ENCODE data around the gene RBL2. TPM values are rescaled to one million over a fixed set of nuclear protein-coding genes. Genes with fewer than 3 reads are reported as not detected.
"Not testable (repeated sequence)": the region's sequence is repeated elsewhere in the genome, so short reads cannot be mapped to it uniquely, and the experiment has no call there.

RBL2 gene
- total RNA-seq, 2 donors from 2014 or later, result 75.8 to 127 TPM

GRCh38 chr16:53530741-53531140, 96.5 kb downstream of the RBL2 start:
- no peak for DNase-seq (ENCODE audit: low spot score)
- H3K27me3 ChIP-seq (replicated peaks; ENCODE audit: insufficient read depth), result no peaks in the 10 kb centered on the region
- H3K27ac ChIP-seq, result no peak overlapping the region
- no peaks in the 10 kb centered on the region for H3K4me1 ChIP-seq (ENCODE audit: control insufficient read depth in 1 of 2, low read depth in 2 of 2)
- H3K9me3 ChIP-seq, result no peaks in the 10 kb centered on the region
- H3K4me3 ChIP-seq, result no peak overlapping the region
- no peak for TF ChIP-seq CTCF (IDR thresholded peaks at IDR 0.05)
- H3K36me3 ChIP-seq, result no peaks in the 10 kb centered on the region
- ATAC-seq (ENCODE audit: insufficient number of reproducible peaks, low FRiP score, low read depth), result no peak

GRCh38 chr16:53534206-53534605, 99.9 kb downstream of the RBL2 start:
- no peak overlapping the region for H3K27ac ChIP-seq
- H3K27me3 ChIP-seq (replicated peaks; ENCODE audit: insufficient read depth), result no peaks in the 10 kb centered on the region
- TF ChIP-seq CTCF (IDR thresholded peaks at IDR 0.05), result no peak
- no peak overlapping the region for H3K4me3 ChIP-seq
- DNase-seq (ENCODE audit: low spot score) (no peak), ATAC-seq (ENCODE audit: insufficient number of reproducible peaks, low FRiP score, low read depth) (no peak)
- no peaks in the 10 kb centered on the region for H3K36me3 ChIP-seq
- H3K4me1 ChIP-seq (ENCODE audit: control insufficient read depth in 1 of 2, low read depth in 2 of 2), result no peaks in the 10 kb centered on the region
- no peaks in the 10 kb centered on the region for H3K9me3 ChIP-seq

GRCh38 chr16:53537626-53538025, 103.4 kb downstream of the RBL2 start:
- ATAC-seq (ENCODE audit: insufficient number of reproducible peaks, low FRiP score, low read depth) (no peak), DNase-seq (ENCODE audit: low spot score) (no peak)
- Histone ChIP-seq H3K4me3 (no peak overlapping the region), H3K4me1 (ENCODE audit: control insufficient read depth in 1 of 2, low read depth in 2 of 2) (no peaks in the 10 kb centered on the region), H3K27ac (no peak overlapping the region), H3K9me3 (no peaks in the 10 kb centered on the region), H3K27me3 (replicated peaks; ENCODE audit: insufficient read depth) (no peaks in the 10 kb centered on the region), H3K36me3 (no peaks in the 10 kb centered on the region)
- TF ChIP-seq CTCF (IDR thresholded peaks at IDR 0.05), result no peak

GRCh38 chr16:53539346-53539745, 105.1 kb downstream of the RBL2 start:
- not testable (repeated sequence) for H3K9me3 ChIP-seq

GRCh38 chr16:53539759-53540718, 105.8 kb downstream of the RBL2 start:
- not testable (repeated sequence) for DNase-seq (ENCODE audit: low spot score); H3K27me3 ChIP-seq (replicated peaks; ENCODE audit: insufficient read depth); H3K27ac ChIP-seq; ATAC-seq (ENCODE audit: insufficient number of reproducible peaks, low FRiP score, low read depth); H3K9me3 ChIP-seq; H3K4me3 ChIP-seq; H3K4me1 ChIP-seq (ENCODE audit: control insufficient read depth in 1 of 2, low read depth in 2 of 2); H3K36me3 ChIP-seq

More at GRCh38 chr16:53539346-53539745, 105.1 kb downstream of the RBL2 start:
- H3K27ac ChIP-seq; H3K4me3 ChIP-seq; ATAC-seq (ENCODE audit: insufficient number of reproducible peaks, low FRiP score, low read depth); H3K36me3 ChIP-seq; H3K27me3 ChIP-seq (replicated peaks; ENCODE audit: insufficient read depth); H3K4me1 ChIP-seq (ENCODE audit: control insufficient read depth in 1 of 2, low read depth in 2 of 2); DNase-seq (ENCODE audit: low spot score): not testable (repeated sequence)

Other genes starting within 250 kb of the RBL2 start
- gene AKTIP, start 68.7 kb downstream of the RBL2 start, total RNA-seq, result 10 to 100 TPM; 47.0 to 59.5 TPM